DMS153 (cell line): Measurements from ENCODE around the gene KPNA6.
"Not testable (repeated sequence)": the region's sequence is repeated elsewhere in the genome, so short reads cannot be mapped to it uniquely, and the experiment has no call there.

Experiments
- DNase-seq: peaks from one replicate; lab custom pipeline; 2025; lab: John Stamatoyannopoulos, UW

KPNA6 gene

GRCh38 chr1:32107742-32108661 is at the start of gene KPNA6:
Gene KPNA6, plus strand, starts transcription at chr1:32108056. Its CDS starts 75 bp downstream, at chr1:32108131.
- DNase-seq = peak; percentile 98

GRCh38 chr1:32060914-32061313 is 46.9 kb upstream of the KPNA6 start:
- DNase-seq = no peak

GRCh38 chr1:32062867-32063230 is 45.0 kb upstream of the KPNA6 start:
- no peak for DNase-seq

- DNase-seq = peak; percentile 44
Measured at GRCh38 chr1:32063261-32063681, 44.6 kb upstream of the KPNA6 start.

GRCh38 chr1:32065613-32066488 is 42.0 kb upstream of the KPNA6 start:
- not testable (repeated sequence) for DNase-seq

GRCh38 chr1:32066489-32066873 is 41.4 kb upstream of the KPNA6 start:
- DNase-seq = no peak

GRCh38 chr1:32068957-32069588 is 38.8 kb upstream of the KPNA6 start:
- DNase-seq = no peak

GRCh38 chr1:32071758-32072621 is 35.9 kb upstream of the KPNA6 start:
- peak; percentile 35 for DNase-seq

GRCh38 chr1:32072622-32073298 is 35.1 kb upstream of the KPNA6 start, which contains the start of gene TMEM39B:
Gene TMEM39B, plus strand, starts transcription at chr1:32072939. Its CDS starts 109 bp downstream, at chr1:32073048.
- DNase-seq = peak; percentile 100

GRCh38 chr1:32073299-32074229 is 34.3 kb upstream of the KPNA6 start:
- DNase-seq = no peak

- DNase-seq = no peak
Measured at GRCh38 chr1:32074841-32075240, 33.0 kb upstream of the KPNA6 start.

- no peak for DNase-seq
Measured at GRCh38 chr1:32077451-32077850, 30.4 kb upstream of the KPNA6 start.

- no peak for DNase-seq
Measured at GRCh38 chr1:32082022-32082421, 25.8 kb upstream of the KPNA6 start.

- DNase-seq = not testable (repeated sequence)
Measured at GRCh38 chr1:32086381-32086780, 21.5 kb upstream of the KPNA6 start.

GRCh38 chr1:32091176-32091575 is 16.7 kb upstream of the KPNA6 start:
- no peak for DNase-seq

- DNase-seq = no peak
Measured at GRCh38 chr1:32091591-32091990, 16.3 kb upstream of the KPNA6 start.

- no peak for DNase-seq
Measured at GRCh38 chr1:32094746-32095521, 12.9 kb upstream of the KPNA6 start.

GRCh38 chr1:32099426-32099825 is 8.4 kb upstream of the KPNA6 start:
- DNase-seq = no peak

GRCh38 chr1:32100359-32100758 is 7.5 kb upstream of the KPNA6 start:
- no peak for DNase-seq
